HL-60 (cell line): ENCODE data around the gene MAN2A1.

Experiments used
- DNase-seq, 2 experiments: peaks; one replicate each; pipeline ENCODE4 v3.0.0-alpha.2; 2010 to 2020; ENCODE audit warnings: low read depth in 1 of 2, low spot score in 1 of 2
- H3K27ac ChIP-seq: fragments of 250-450 bp; sonication (Bioruptor Pico); replicated peaks from 2 replicates; pipeline ENCODE4 v1.5.1; 2020; ENCODE audit warnings: mild to moderate bottlenecking, moderate library complexity
- H3K27me3 ChIP-seq: fragments of 250-450 bp; sonication (Bioruptor Pico); 2 replicates; pipeline ENCODE4 v1.5.1; 2021; ENCODE audit warnings: mild to moderate bottlenecking, moderate library complexity; ENCODE audit not compliant: insufficient read depth, poor library complexity, severe bottlenecking
- H3K4me3 ChIP-seq: replicated peaks from 2 replicates; pipeline ENCODE4 v1.5.1; 2011; ENCODE audit warnings: mild to moderate bottlenecking, control low read depth, low read length; ENCODE audit not compliant: insufficient read depth
- GABPA ChIP-seq: IDR thresholded peaks from 2 replicates; pipeline ENCODE4 v1.6.1; 2012; ENCODE audit warnings: low read depth
- POLR2AphosphoS5 ChIP-seq: IDR thresholded peaks from 2 replicates; pipeline ENCODE4 v1.6.1; 2012; ENCODE audit warnings: low read depth
- SPI1 ChIP-seq: IDR thresholded peaks from 2 replicates; pipeline ENCODE4 v1.6.1; 2012; ENCODE audit warnings: low read depth, mild to moderate bottlenecking, borderline replicate concordance
- TF ChIP-seq, protein P1 (sequence below): IDR thresholded peaks from 2 replicates; pipeline ENCODE4 v1.6.1; 2012; ENCODE audit warnings: low read depth; ENCODE audit not compliant: insufficient replicate concordance
- TF ChIP-seq, protein P2 (sequence below): IDR thresholded peaks from one replicate; pipeline ENCODE4 v1.5.1; 2011; ENCODE audit warnings: low read length, control low read depth, inconsistent platforms; ENCODE audit not compliant: insufficient read depth

The MAN2A1 gene

DNA sequence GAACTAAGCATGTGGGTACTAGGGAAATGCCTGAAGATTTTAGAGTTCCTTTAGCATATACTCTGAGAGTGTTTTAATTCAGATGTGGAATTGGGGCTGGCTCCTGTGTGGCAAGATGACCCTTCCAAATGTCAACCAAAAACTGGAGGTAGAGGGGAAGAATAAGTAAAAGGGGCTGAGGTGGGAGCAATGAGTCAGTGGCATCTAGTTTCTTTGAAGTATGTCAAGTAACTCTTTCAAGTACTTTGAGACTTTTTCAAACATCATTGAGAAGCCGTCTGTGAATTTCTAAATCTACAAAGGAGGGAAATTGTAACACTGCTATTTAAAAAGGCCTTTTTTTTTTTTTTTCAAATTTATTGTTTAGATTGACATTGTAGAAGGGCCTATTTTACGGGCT, 184.4 kb downstream of the MAN2A1 start:
- no peak overlapping the region for H3K4me3 ChIP-seq
- no peak for TF ChIP-seq POLR2AphosphoS5
- no peak for TF ChIP-seq SPI1
- TF ChIP-seq GABPA, result no peak
- TF ChIP-seq, protein P1, sequence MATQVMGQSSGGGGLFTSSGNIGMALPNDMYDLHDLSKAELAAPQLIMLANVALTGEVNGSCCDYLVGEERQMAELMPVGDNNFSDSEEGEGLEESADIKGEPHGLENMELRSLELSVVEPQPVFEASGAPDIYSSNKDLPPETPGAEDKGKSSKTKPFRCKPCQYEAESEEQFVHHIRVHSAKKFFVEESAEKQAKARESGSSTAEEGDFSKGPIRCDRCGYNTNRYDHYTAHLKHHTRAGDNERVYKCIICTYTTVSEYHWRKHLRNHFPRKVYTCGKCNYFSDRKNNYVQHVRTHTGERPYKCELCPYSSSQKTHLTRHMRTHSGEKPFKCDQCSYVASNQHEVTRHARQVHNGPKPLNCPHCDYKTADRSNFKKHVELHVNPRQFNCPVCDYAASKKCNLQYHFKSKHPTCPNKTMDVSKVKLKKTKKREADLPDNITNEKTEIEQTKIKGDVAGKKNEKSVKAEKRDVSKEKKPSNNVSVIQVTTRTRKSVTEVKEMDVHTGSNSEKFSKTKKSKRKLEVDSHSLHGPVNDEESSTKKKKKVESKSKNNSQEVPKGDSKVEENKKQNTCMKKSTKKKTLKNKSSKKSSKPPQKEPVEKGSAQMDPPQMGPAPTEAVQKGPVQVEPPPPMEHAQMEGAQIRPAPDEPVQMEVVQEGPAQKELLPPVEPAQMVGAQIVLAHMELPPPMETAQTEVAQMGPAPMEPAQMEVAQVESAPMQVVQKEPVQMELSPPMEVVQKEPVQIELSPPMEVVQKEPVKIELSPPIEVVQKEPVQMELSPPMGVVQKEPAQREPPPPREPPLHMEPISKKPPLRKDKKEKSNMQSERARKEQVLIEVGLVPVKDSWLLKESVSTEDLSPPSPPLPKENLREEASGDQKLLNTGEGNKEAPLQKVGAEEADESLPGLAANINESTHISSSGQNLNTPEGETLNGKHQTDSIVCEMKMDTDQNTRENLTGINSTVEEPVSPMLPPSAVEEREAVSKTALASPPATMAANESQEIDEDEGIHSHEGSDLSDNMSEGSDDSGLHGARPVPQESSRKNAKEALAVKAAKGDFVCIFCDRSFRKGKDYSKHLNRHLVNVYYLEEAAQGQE, result no peak
- TF ChIP-seq, protein P2, sequence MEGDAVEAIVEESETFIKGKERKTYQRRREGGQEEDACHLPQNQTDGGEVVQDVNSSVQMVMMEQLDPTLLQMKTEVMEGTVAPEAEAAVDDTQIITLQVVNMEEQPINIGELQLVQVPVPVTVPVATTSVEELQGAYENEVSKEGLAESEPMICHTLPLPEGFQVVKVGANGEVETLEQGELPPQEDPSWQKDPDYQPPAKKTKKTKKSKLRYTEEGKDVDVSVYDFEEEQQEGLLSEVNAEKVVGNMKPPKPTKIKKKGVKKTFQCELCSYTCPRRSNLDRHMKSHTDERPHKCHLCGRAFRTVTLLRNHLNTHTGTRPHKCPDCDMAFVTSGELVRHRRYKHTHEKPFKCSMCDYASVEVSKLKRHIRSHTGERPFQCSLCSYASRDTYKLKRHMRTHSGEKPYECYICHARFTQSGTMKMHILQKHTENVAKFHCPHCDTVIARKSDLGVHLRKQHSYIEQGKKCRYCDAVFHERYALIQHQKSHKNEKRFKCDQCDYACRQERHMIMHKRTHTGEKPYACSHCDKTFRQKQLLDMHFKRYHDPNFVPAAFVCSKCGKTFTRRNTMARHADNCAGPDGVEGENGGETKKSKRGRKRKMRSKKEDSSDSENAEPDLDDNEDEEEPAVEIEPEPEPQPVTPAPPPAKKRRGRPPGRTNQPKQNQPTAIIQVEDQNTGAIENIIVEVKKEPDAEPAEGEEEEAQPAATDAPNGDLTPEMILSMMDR, result no peak
- DNase-seq, result no peak
- no peak overlapping the region for H3K27ac ChIP-seq
- H3K27me3 ChIP-seq, result no peaks in the 10 kb centered on the region

GRCh38 chr5:109876030-109876725, 186.5 kb downstream of the MAN2A1 start:
- H3K27me3 ChIP-seq, result no peaks in the 10 kb centered on the region
- no peak overlapping the region for H3K4me3 ChIP-seq
- TF ChIP-seq POLR2AphosphoS5 (no peak), SPI1 (no peak)
- TF ChIP-seq, protein P1, result no peak
- no peak for DNase-seq
- no peak overlapping the region for H3K27ac ChIP-seq

GRCh38 chr5:109876941-109877669, 187.4 kb downstream of the MAN2A1 start:
- Histone ChIP-seq H3K27me3 (no peaks in the 10 kb centered on the region), H3K4me3 (no peak overlapping the region), H3K27ac (no peak overlapping the region)
- no peak for DNase-seq
- TF ChIP-seq POLR2AphosphoS5, result no peak
- no peak for TF ChIP-seq SPI1
- no peak for TF ChIP-seq GABPA
- TF ChIP-seq, protein P2, result no peak
- TF ChIP-seq, protein P1, result no peak
